ENCODE results near the gene ETF1.

The ETF1 gene

GRCh38 chr5:138463419-138464007 lies 79.5 kb downstream of the ETF1 start:
- no peak for DNase-seq (ENCODE audit: low spot score)

DNA sequence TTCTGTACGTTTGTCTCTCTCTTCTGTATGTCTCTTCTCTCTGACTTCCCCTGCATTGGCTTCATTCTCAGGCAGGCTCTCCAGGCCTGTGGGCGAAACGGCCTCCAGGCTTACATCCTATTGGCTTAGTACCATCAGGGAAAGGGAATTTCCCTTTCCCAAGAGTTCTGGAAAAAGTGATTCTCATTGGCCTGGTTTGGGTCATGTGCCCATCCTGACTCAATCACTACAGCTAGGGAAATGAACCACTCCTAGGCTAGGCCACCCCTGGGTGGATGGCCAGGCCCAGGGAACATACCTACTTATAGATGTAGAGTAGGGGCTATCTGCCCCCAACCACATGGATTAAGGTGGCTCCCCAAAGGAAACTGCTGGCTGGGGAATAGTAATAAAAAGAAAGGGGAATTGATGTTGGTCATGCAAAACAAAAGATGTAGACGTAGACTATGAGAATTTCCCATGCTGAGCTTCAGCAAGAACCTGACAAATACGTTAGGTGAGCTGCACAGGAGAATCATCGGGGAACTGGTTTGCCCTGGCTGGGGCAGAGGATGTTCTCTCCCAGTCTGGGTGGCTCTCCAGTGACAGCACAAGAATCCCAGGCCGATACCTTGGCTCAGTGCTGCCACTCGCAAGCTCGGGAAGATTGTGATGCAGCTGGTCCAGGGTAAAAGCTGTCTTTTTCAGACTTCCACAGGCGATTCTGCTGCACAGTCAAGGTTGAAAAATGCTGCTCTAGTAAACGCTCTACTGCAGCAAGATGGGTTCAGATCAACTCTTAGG lies 81.5 kb downstream of the ETF1 start:
- DNase-seq (ENCODE audit: low spot score), result no peak

DNA sequence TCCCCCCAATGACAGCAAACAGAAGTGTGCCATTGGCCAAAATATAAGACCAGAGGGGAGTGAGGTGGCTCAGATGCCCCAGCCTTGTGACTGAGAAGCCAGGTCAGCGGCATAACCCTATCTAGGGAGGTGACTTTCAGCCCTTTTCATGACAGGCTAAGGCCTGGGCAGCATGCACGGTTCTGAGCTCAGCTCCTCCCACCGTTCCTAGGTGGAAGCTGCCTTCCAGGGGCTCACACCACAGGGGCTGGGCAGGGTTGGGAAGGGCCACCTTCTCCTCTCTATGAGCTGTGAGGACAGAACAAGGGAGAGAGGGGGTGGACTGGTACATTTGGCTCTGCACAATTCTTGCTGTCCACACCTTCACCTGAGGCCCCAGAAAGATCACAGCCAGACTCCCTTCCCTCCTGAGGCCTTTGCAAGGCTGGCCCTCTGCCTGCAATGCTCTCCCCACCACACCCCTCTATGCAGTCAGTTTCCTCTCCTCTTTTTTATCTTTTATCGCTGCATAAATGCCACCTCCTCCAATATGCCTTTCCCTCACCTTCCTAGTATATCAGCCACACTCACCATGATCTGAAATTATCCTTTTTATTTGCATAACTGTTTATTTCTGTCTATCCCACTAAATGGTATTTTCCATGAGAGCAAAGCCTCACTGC lies 82.9 kb downstream of the ETF1 start:
- no peak for DNase-seq (ENCODE audit: low spot score)

DNA sequence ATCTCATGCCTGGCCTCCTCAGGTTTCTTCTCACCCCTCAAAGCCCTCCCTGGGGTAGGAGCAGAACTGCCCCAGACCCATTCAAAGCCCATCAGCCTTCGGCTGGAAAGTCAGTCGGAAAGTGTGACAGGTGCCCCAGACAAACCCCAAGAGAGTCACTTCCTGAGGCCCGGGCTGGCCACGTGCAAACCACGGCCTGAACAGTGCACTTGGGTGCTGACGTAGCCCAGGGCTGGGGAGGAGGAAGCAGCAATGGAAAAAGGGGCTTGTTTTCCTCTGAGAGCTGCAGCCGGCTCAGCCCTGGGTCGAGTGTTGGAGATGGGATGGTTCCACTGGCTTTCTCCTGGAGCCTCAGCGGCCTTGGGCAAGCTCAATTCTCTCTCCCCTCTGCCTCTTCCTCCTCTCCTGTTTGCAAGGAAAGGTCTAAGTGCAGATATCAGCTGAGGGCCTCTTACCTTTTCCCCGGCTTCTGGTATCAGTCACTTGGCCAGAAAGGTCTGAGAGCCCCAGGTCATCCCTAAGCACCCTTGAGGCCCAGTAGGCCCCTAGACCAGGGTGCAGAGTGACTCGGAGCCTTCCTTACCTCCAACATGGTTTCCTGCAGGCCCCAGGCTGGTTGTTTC lies 83.6 kb downstream of the ETF1 start:
- DNase-seq (ENCODE audit: low spot score), result no peak

- DNase-seq (ENCODE audit: low spot score), result no peak
Observed at GRCh38 chr5:138458856-138459255, 84.2 kb downstream of the ETF1 start.

GRCh38 chr5:138458384-138458783 lies 84.7 kb downstream of the ETF1 start:
- DNase-seq (ENCODE audit: low spot score), result no peak

- DNase-seq (ENCODE audit: low spot score), result no peak
Observed at GRCh38 chr5:138457531-138458275, 85.3 kb downstream of the ETF1 start.

Measured in putamen (tissue), 1 donor.